ENCODE measurements around the gene ENPP3.

Gene ENPP3

GRCh38 chr6:131784561-131784960, 147.5 kb downstream of the ENPP3 start:
- no peak for TF ChIP-seq POLR2A (IDR thresholded peaks at IDR 0.05; ENCODE audit: low read depth, low read length)
- no peak for FAIRE-seq
- no peak for DNase-seq (ENCODE audit: insufficient read length, low spot score)

GRCh38 chr6:131787079-131787478, 150.0 kb downstream of the ENPP3 start:
- no peak for TF ChIP-seq POLR2A (IDR thresholded peaks at IDR 0.05; ENCODE audit: low read depth, low read length)
- DNase-seq (ENCODE audit: insufficient read length, low spot score) (no peak), FAIRE-seq (no peak)

DNA sequence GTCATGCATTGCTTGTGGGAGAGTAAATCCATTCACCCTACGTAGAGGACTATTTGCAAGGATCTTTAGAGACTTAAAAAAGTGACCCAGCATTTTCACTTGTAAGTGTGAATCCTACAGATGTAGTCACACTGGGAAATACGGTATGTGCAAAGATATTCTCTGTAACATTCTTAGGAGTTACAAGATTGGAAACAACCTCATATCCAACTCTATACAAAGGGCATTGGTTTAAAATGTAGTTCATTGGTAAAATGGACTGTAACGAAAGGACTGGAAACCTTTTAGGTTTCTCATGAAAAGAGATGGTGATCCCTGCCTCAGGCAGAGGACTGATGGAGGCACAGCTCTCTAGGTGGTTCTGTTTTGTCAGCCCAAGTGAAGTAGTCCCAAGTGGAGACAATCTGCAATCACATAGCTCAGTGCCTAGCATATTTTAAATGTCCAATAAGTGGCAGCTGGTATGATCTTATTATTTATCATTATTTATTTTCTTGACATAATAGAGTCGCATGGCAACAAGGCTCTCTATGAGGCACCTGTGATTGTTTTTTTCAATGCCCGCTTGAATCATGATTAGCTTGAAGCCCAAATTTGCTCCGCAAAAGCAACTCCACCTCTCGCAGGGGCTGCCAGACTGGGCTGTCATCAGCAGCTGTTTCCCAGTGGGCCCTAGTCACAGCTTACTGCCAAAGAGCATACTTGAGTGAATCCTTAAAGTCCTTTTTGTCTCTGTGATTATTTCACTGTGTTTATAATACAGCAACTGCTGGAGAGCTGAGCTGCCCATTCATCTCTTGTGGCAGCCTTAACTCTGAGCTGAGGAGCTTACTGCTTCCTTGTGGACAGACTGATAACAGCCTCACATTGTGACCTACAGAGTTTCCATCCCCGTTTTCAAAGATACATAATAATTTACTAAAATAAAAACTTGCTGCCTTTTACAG, 150.9 kb downstream of the ENPP3 start:
- no peak for DNase-seq (ENCODE audit: insufficient read length, low spot score)
- no peak for FAIRE-seq
- no peak for TF ChIP-seq POLR2A (IDR thresholded peaks at IDR 0.05; ENCODE audit: low read depth, low read length)

DNA sequence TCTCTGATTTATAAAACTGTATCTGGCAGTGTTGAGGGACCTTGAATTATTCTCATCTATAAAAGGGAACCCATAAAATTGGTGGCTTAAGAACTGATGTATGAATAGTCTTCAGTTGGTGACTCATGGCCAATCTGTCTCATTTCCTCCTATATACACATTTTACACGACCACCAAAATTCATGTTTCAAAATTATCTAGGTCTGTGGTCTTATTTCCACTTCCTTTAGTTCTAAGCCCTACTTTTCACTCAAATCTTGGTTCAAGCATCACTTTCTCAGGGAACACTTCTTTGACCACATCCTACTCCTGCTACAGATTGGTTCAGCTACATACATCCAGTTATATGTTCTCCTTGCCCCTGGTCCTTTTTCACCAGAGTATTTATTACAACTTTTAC, 152.1 kb downstream of the ENPP3 start:
- FAIRE-seq: no peak
- no peak for DNase-seq (ENCODE audit: insufficient read length, low spot score)
- TF ChIP-seq POLR2A (IDR thresholded peaks at IDR 0.05; ENCODE audit: low read depth, low read length): no peak

GRCh38 chr6:131791476-131791875, 154.4 kb downstream of the ENPP3 start:
- no peak for FAIRE-seq
- no peak for TF ChIP-seq POLR2A (IDR thresholded peaks at IDR 0.05; ENCODE audit: low read depth, low read length)

DNA sequence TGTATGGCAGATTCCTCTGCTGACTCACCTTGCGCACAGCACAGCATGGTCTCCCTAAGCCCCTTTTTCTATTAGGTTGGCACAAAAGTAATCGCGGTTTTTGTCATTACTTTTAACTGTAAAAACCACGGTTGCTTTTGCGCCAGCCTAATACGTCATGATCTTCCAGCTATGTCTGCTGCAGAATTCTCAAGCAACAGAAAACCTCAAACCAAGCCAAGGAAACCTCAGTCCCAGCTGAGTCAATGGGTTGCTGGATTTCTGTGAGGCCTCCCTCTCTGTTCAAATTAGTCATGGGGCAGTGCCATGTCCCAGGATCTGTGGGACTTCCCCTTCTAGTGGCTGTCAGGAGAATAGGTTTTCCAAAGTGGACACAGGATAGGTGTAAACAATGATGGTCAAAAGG, 155.0 kb downstream of the ENPP3 start:
- DNase-seq (ENCODE audit: insufficient read length, low spot score) (peak; percentile 32), FAIRE-seq (peak; percentile 87)
- no peak for TF ChIP-seq POLR2A (IDR thresholded peaks at IDR 0.05; ENCODE audit: low read depth, low read length)

More at GRCh38 chr6:131791476-131791875, 154.4 kb downstream of the ENPP3 start:
- no peak for DNase-seq (ENCODE audit: insufficient read length, low spot score)

GRCh38 chr6:131795366-131795765, 158.3 kb downstream of the ENPP3 start:
- FAIRE-seq: no peak
- no peak for TF ChIP-seq POLR2A (IDR thresholded peaks at IDR 0.05; ENCODE audit: low read depth, low read length)
- DNase-seq (ENCODE audit: insufficient read length, low spot score): no peak

Data from H54 (cell line).